ENCODE data around the gene FIBCD1.

The FIBCD1 gene

DNA sequence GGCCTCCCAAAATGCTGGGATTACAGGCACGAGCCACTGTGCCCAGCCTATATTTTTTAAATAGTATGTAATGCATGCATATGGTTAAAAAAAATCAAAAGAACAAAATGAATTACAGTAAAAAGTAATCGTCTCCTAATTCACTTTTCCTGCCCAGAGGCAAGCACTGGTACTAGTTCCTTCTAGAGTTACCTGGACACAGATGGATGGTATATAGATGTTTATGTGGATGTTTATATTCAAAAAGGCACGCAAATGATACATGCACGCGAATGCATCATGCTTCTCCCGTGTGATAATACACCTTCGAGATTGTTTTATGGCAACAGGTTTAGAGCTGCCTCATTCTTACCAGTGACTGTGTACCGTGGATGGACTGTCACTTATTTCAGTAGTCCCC is 82.6 kb downstream of the FIBCD1 start:
- no peak overlapping the region for H3K27ac ChIP-seq
- TF ChIP-seq ZFX (IDR thresholded peaks at IDR 0.05): no peak
- TF ChIP-seq, protein P1, sequence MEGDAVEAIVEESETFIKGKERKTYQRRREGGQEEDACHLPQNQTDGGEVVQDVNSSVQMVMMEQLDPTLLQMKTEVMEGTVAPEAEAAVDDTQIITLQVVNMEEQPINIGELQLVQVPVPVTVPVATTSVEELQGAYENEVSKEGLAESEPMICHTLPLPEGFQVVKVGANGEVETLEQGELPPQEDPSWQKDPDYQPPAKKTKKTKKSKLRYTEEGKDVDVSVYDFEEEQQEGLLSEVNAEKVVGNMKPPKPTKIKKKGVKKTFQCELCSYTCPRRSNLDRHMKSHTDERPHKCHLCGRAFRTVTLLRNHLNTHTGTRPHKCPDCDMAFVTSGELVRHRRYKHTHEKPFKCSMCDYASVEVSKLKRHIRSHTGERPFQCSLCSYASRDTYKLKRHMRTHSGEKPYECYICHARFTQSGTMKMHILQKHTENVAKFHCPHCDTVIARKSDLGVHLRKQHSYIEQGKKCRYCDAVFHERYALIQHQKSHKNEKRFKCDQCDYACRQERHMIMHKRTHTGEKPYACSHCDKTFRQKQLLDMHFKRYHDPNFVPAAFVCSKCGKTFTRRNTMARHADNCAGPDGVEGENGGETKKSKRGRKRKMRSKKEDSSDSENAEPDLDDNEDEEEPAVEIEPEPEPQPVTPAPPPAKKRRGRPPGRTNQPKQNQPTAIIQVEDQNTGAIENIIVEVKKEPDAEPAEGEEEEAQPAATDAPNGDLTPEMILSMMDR (conservative IDR thresholded peaks at IDR 0.05): no peak

DNA sequence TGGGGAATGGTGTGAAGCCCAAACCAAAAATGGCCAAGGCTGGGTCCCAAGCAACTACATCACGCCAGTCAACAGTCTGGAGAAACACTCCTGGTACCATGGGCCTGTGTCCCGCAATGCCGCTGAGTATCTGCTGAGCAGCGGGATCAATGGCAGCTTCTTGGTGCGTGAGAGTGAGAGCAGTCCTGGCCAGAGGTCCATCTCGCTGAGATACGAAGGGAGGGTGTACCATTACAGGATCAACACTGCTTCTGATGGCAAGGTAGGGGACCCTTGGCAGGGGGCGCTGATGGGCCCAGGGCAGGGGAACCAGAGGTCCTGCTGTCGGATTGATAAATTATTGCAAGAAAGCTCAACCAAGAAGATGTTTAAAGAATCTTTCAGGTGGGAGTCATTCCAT is 84.2 kb downstream of the FIBCD1 start:
- no peak overlapping the region for H3K27ac ChIP-seq
- TF ChIP-seq ZFX (IDR thresholded peaks at IDR 0.05): no peak
- TF ChIP-seq, protein P1 (conservative IDR thresholded peaks at IDR 0.05): no peak; the same call in 1 of the 2 replicates

GRCh38 chr9:130854092-130854491 is 85.0 kb downstream of the FIBCD1 start:
- H3K27ac ChIP-seq: no peak overlapping the region
- no peak for TF ChIP-seq ZFX (IDR thresholded peaks at IDR 0.05)
- TF ChIP-seq, protein P1 (conservative IDR thresholded peaks at IDR 0.05): no peak

DNA sequence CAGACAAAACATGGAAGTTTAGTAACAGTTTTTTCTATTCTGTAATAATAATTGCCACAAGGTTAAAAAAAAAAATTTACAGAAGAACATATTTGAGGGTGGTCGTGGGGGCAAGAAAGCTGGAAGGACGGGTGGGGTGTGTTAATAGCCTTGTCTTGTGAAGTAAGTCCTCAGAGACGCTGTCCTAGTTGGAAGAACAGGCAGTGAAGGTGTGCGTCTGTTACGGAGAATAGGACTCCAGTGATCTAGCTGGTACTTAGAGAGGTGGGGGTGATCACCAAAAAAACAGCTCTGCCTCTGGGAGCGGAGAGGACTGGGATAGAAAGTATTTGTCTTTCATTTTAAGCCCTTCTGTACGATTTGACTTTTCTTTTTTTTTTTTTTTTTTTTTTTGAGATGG is 86.2 kb downstream of the FIBCD1 start:
- no peak overlapping the region for H3K27ac ChIP-seq
- TF ChIP-seq, protein P1 (conservative IDR thresholded peaks at IDR 0.05): no peak
- TF ChIP-seq ZFX (IDR thresholded peaks at IDR 0.05): no peak

Data from C4-2B (cell line).